ENCODE results near the gene CPA5. TPM values are rescaled to one million over a fixed set of nuclear protein-coding genes. Genes with fewer than 3 reads are reported as not detected.
A peak's percentile ranks its signal among the peaks of the same experiment; 100 is the strongest.
"Not testable (repeated sequence)": the region's sequence is repeated elsewhere in the genome, so short reads cannot be mapped to it uniquely, and the experiment has no call there.

The CPA5 gene
- total and polyA plus RNA-seq, 8 donors = 0.13 to 0.96 (median 0.65) TPM; not detected in 2

DNA sequence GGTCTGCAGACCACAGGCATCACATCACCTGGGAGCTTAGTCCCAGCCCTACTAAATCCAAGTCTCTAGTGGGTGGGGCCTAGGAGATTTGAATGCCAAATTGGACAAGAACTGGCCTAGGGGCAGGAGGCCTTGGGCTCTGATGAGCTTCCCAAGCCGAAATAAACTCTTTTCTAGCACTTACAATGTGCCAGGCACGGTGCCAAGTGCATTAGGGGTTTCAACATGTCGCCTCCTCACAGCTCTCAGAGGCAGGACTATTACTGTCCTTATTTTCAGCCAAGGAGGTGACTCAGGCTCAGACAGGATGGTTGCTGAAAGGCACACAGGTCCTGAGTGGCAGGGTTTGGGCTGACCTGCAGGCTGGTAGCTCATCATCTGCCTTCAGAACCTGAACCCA, 26.4 kb downstream of the CPA5 start:
- no peaks in the 10 kb centered on the region for H3K36me3 ChIP-seq
- ATAC-seq (no peak), DNase-seq (peak in 1 of 4 donors; percentile 84)
- H3K4me3 ChIP-seq = no peak overlapping the region
- intact Hi-C loops (cut with DNase I) = no loop called here
- H3K27me3 ChIP-seq = no peaks in the 10 kb centered on the region
- peak overlapping the region in 1 of 2 donors; percentile 1 for H3K27ac ChIP-seq
- no peak for TF ChIP-seq CTCF (IDR thresholded peaks at IDR 0.05)
- peaks cover 0 to under 1% of the 10 kb centered on the region in 2 donors for H3K9me3 ChIP-seq
- H3K4me1 ChIP-seq = peaks cover 2 to 12% of the 10 kb centered on the region in 2 donors

DNA sequence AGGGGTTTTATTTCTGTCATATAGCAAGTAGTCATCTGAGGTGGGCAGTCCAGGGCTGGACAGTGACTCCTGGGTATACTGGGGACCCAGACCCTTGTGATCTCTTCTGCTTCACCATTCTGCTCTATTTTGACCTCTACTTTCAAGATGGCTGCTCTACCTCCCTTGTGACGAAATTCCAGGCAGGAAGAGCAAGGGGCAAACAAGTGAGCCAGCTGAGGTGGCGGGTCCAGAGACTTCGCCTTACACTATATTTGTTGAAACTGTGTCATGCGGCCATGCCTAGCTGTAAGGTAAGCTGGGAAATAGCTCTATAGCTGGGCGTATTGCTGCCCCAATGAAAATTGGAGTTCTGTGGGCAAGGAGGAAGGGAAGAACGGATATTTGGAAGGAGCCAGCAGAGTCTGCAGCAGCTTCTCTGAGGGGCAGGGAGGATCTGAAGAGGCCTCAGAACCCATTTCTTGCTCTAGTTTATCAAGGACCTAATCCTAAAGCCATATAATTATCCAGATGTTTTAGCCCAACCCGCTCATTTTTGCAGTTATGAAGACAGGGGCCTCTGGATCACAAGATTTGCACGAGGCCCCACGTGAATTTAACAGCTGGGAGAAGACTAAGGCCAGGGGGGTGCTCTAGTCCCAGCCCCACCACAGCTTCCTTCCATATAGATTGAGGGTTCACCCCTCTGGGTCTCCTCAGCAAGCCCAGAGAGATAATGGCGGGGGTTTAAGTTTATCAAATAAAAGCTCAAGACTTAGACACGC, 28.0 kb downstream of the CPA5 start:
- no peak for ATAC-seq
- TF ChIP-seq CTCF (IDR thresholded peaks at IDR 0.05) = no peak
- Histone ChIP-seq H3K4me1 (peaks cover 2 to 12% of the 10 kb centered on the region in 2 donors), H3K9me3 (peaks cover 0 to 14% of the 10 kb centered on the region in 2 donors), H3K4me3 (no peak overlapping the region), H3K27ac (peak overlapping the region; percentile 79 to 81), H3K36me3 (no peaks in the 10 kb centered on the region), H3K27me3 (no peaks in the 10 kb centered on the region)
- intact Hi-C loops (cut with DNase I) = no loop called here
- DNase-seq = no peak

DNA sequence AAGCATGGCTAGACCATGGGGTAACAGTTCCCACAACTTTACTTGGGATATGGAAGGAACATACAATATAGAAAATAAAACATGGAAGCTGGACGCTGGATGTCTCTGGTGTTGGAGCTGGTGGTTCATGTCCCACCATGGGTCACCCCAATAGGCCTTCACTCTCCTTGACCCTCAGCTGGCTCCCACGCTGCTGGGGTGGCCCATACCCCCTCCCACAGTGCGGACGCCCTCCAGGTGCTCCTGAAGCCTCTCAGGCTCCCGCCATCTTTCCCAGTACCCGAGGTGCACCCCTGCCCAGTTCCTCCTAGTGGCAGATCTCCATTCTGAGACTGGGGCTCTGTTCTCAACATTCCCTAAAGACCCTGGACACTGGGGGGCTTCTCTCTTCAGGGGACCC, 29.9 kb downstream of the CPA5 start:
- no peak for DNase-seq
- no peak for ATAC-seq
- no peaks in the 10 kb centered on the region for H3K27me3 ChIP-seq
- H3K4me3 ChIP-seq = no peak overlapping the region
- H3K4me1 ChIP-seq = peaks cover 0 to 2% of the 10 kb centered on the region in 2 donors
- no peaks in the 10 kb centered on the region for H3K36me3 ChIP-seq
- H3K27ac ChIP-seq = peak overlapping the region; percentile 79 to 81
- no peak for TF ChIP-seq CTCF (IDR thresholded peaks at IDR 0.05)
- H3K9me3 ChIP-seq = peaks cover 0 to 14% of the 10 kb centered on the region in 2 donors
- intact Hi-C loops (cut with DNase I) = no loop called here

GRCh38 chr7:130376461-130376860, 31.8 kb downstream of the CPA5 start:
- H3K27ac ChIP-seq; H3K27me3 ChIP-seq; ATAC-seq; DNase-seq; H3K4me1 ChIP-seq; intact Hi-C loops (cut with DNase I); H3K4me3 ChIP-seq; H3K36me3 ChIP-seq: not testable (repeated sequence)
- H3K9me3 ChIP-seq = peaks cover 0 to 14% of the 10 kb centered on the region in 2 donors

- Histone ChIP-seq H3K4me3 (no peak overlapping the region), H3K27me3 (no peaks in the 10 kb centered on the region), H3K9me3 (peaks cover 0 to 14% of the 10 kb centered on the region in 2 donors), H3K27ac (no peak overlapping the region), H3K36me3 (no peaks in the 10 kb centered on the region), H3K4me1 (no peaks in the 10 kb centered on the region)
- ATAC-seq (no peak), DNase-seq (no peak)
- TF ChIP-seq CTCF (IDR thresholded peaks at IDR 0.05) = no peak
- intact Hi-C loops (cut with DNase I) = no loop called here
These were observed 32.6 kb downstream of the CPA5 start for GRCh38 chr7:130377178-130377577.
